ENCODE results near the gene CEACAM1.
"Not testable (repeated sequence)": the region's sequence is repeated elsewhere in the genome, so short reads cannot be mapped to it uniquely, and the experiment has no call there.

Gene CEACAM1

DNA sequence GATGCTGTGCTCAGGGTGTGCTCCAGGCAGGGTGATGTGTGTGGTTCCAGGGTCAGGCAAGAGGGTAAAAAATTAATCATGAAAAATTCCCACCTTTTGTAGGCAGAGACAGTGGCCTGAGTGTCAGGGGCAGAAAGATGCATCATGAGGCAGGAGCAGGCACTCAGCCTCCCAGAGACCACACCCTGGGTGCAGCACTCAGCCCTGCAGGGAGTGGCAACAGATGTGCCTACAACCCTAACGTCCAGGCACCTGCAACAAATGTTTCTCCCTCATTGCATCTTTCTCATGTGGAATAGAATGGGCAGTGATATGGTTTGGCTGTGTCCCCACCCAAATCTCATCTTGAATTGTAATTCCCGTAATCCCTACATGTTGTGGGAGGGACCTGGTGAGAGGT lies 19.6 kb upstream of the CEACAM1 start:
- no peak for DNase-seq

DNA sequence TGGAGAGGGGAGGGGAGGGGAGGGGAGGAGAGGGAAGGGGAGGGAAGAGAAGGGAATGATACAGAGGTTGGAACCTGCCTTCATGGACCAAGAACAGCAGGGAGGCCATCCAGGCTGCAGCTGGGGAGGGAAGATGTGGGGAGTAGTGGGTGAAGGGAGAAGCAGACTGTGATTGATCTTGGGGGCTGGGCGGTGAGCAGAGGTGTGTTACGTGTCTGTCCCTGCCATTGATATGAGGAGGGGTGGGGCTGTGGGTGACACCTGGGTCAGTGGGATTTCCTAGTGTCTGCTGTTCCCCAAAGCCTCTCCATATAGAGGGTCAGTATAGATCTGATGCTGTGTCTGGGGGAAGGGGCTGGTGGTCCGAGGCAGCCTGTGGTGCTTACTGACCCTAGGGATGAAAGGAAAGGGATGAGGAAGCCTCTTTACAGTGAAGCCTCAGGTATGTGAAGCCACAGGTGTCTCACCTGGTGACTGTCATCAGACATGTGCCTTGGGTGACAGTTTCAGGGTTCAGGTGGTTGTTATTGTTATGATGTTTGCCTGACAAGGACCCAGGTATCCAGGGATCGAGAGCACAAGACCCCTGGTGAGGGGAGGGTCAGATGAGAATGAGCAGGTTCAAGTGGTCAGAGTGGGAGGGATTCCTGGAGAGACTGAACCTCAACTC lies 18.7 kb upstream of the CEACAM1 start:
- DNase-seq, result no peak

DNA sequence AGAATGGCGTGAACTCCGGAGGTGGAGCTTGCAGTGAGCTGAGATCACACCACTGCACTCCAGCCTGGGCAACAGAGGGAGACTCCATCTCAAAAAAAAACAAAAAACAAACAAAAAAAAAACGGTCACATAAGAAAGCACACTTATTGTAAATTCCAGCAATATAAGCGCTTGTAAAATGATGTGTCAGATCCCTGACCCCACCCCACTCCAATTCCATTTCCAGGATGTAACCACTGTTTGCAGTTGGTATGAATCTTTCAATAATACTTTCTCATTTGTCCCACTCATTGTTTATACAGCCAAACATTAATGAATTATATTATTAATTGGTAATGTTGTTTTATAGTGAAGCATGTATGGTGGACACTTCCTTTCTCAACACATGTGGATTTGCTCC lies 15.9 kb upstream of the CEACAM1 start:
- no peak for DNase-seq

DNA sequence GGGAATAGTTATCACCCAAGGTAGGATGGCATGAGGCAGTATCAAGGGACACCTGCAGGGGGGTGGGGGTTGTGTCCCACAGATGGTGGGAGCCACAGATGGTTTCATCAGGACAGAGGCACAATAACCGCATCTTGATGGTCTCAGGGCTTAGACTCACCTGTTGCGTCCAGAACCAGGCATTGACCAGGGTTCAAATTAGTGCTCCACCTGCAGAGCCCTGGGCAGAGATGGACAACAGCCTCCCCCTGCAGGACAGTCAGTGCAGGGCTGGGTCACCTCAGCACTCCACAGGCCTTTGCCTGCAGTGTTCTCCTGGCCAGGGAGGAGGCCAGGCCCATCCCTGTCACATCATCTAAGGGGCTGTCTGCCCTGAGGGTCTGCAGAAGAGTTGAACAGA lies 14.5 kb upstream of the CEACAM1 start:
- DNase-seq, result no peak

DNA sequence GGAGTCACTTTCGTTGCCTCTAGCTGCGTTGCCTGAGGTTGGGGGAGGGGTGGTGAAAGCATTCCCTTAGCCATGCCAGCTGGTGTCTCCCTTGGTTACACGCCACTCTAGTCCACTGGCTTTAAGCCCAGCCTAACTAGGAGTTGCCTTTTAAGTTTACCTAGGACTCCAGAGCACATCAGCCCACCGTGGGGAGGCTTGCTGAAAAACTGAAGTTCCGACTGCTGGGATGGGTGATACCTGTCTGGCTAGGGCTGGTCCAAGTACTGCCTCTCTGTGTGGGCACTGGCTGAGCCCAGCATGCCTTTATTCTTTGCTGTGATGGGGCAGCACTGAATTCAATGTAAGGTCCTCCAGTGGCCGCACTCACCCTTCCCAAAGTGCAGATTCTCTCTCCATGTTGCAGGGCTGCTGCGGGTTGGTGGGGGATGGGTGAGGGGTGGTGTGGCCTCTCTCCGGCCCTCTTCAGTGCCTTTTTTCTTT lies 11.8 kb upstream of the CEACAM1 start:
- DNase-seq, result peak; percentile 89

DNA sequence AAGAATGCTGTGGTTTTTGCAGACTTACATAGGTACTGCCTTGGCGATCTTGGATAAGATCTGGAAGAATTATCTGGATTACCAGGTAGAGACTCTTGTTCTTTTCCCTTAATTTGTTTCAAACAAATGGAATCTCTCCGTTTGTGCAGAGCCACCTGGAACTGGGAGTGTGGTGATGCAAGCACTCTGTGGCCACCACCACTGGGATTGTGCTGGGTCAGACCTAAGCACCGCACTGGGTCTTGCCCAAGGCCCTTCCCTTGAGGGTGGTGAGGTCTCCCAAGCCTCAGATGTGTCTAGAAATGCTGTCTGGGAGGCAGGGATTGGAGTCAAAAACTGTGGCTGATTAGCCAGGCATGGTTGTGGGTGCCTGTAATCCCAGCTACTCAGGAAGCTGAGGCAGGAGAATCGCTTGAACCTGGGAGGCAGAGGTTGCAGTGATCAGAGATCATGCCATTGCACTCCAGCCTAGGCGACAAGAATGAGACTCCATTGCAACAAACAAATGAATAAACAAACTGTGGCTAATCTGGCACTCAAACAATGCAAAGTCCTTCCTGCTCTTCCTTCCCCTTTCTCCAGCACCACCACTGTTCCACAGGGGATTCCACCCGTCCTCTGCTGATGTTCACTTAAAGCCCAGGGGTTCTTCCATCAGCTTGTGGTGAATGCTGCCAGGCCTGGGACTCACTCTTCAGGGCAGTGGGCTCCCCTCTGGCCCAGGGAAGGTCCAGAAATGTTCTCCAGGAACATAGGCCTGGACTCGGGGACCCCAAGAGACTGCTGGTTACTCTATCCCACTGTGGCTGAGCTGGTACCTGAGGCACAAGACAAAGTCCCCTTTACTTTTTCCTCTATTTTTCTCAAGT lies 10.8 kb upstream of the CEACAM1 start:
- no peak for DNase-seq

DNA sequence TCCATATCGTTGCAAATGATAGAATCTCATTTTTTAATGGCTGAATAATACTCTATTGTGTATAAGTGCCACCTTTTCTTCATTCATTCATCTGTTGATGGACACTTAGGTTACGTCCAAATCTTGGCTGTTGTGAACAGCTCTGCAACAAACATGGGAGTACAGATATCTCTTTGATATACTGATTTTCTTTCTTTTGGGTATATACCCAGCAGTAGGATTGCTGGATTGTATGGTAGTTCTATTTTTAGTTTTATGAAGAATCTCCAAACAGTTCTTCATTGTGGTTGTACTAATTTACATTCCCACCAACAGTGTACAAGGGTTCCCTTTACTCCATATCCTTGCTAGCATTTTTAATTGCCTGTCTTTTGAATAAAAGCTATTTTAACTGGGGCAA lies 7.0 kb upstream of the CEACAM1 start:
- not testable (repeated sequence) for DNase-seq

DNA sequence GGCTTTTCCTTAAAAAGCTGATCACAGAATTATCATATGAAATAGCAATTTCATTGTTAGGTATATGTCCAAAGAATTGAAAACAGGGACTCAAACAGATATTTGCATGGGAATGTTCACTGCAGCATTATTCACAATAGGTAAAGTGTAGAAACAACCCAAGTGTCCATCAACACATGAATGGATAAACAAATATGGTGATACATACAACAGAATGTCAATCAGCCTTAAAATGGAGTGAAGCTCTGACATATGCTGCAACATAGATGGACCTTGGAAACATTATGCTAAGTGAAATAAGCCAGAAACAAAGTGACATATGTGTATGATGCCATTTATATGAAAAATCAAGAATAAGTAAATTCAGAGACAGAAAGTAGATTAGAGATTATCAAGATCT lies 6.1 kb upstream of the CEACAM1 start:
- DNase-seq, result no peak

DNA sequence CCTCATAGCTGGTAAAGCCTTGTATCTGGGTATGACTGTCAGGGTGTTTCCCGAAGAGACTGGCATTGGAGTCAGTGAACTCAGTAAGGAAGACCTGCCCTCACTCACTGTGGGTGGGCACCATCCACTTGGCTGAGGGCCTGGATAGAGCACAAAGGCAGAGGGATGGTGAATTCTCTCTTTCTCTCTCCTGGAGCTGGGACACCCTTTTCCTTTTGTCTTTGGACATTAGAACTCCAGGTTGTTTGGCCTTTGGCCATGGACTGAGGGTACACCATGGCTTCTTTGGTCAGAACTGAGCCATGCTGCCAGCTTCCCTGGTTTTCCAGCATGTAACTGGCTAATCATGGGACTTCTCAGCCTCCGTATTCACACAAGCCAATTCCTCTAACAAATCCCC lies 4.6 kb upstream of the CEACAM1 start:
- no peak for DNase-seq

DNA sequence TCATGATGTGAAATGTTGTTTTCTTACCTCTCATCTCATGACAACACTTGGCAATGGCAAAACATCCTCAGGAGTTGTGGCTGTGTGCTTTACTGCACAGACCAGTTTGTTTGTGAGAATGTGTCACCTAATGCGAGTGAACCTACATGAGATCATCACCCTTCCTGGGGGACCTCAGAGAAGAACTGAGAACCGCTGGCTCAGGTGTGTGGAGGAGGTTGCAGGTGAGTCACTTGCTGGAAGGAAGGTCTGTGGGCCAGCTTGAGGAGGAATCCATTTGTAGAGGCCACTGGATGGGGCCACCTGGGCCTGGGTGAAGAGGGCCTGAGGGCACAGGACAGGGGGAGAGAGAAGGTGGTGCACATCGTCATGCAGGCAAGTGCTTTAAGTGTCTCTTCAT lies 3.0 kb upstream of the CEACAM1 start:
- no peak for DNase-seq

DNA sequence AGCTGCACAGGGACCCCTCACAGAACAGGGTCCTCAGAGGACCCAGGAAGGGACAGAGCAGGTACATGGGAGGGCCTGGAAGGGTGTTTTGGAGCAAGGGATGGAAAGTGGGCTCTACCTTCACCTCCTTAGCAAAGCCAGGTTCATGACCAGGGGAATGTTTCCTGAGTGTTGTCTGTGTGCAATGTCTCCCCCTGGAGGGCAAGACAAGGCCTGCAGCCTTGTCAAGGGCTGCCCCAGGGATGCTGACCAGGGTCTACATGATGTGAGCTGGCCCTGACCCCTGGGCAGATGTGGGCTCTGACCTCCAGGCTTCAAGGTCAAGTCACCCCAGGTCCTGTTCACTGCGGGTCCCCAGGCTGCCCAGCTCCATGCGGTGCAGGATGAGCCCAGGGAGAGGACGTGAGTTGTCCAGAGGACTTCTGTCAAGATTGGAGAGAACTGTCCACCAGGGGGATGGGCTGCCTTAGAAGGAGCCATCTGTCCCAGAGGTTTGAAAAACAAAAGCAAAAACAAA lies 1.0 kb upstream of the CEACAM1 start:
- peak; percentile 67 for DNase-seq

DNA sequence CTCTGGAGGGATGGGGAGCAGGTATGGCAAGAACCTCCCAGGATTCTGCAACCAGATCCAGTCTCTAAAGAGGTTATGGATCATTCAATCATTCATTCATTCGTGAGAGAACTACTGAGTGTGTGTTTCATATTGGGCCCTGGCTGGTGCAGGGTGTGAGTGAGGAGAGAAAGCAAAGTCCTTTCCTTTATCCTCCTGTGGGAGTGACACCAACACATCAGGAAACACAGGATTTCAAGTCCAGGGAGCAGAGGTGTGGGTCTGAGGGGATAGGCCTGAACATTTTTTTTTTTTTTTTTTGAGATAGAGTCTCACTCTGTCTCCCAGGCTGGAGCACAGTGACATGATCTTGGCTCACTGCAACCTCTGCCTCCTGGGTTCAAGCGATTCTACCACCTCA lies 3.3 kb downstream of the CEACAM1 start:
- DNase-seq, result no peak

DNA sequence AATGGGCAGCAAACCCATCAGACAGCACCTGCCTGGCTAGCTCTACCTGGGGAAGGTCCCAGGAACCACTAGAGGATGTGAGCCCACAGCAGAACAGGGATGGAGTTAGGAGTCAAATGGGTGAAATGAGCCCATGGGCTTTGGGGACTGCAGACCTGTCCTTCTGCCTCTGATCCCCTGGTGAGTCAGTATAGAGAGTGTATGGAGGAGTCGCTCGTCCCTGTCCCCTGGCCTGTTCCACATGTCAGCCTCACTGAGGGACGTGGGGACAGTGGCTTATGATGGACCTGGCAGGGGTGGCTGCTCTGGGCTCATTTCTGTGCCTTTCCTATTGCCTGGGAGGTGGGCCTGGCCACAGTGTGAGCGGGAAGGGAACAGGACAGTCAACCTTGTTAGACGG lies 4.0 kb downstream of the CEACAM1 start:
- DNase-seq, result no peak

DNA sequence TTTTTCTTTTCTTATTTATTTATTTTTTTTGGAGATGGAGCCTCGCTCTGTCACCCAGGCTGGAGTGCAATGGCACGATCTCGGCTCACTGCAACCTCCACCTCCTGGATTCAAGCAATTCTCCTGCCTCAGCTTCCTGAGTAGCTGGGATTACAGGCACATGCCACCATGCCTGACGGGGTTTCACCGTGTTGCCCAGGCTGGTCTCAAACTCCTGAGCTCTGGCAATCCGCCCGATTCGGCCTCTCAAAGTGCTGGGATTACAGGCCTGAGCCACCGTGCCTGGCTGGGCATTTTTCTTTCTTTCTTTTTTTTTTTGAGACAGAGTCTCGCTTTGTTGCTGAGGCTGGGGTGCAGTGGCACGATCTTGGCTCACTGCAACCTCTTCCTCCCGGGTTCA lies 6.0 kb downstream of the CEACAM1 start:
- not testable (repeated sequence) for DNase-seq

DNA sequence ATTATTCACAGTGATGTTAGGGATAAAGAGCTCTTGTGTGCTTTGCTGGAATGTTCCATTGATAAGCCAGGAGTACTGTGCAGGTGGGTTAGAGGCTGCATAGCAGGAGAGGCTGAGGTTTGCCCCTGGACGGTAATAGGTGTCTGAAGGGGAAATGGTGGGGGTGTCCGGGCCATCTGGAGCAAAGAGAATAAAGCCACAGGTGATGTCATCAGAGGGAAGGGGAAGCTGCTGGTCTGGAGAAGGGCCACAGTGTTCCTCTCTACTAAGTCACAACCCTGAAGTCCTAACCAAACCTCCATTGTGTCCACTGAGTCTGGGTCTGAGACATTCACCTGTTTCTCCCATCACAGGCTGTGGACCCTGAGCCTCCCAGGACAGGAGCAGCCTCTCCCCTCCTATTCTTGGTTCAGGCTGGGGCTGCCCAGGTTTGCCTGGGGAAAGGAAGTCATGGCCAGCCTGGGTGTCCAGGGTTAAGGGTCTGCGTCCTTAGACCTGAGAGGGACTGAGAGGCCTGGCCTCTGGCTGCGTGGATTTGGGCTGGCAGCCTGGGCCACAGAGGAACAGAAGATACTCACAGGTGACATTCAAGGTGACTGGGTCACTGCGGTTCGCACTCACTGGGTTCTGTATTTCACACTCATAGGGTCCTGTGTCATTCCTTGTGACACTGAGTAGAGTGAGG lies 6.8 kb downstream of the CEACAM1 start:
- no peak for DNase-seq

DNA sequence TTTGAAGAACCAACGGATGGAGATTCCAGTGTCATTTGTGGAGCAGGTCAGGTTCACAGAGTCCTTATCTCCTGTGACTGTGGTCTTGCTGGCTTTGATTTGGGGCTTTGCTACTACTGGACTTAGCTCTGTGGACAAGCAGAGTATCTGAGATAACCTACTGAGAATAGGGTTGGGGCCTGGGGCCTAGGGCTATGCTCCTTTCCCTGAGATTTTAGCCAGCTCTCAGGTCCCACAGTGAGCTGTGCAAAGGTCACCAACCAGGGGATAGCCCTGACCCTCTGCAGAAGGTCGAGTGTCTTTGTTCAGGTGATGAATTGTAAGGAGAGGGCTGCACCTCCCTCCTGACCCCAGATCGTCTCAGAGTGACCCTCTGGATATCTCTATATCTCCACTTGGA lies 9.2 kb downstream of the CEACAM1 start:
- DNase-seq, result no peak

DNA sequence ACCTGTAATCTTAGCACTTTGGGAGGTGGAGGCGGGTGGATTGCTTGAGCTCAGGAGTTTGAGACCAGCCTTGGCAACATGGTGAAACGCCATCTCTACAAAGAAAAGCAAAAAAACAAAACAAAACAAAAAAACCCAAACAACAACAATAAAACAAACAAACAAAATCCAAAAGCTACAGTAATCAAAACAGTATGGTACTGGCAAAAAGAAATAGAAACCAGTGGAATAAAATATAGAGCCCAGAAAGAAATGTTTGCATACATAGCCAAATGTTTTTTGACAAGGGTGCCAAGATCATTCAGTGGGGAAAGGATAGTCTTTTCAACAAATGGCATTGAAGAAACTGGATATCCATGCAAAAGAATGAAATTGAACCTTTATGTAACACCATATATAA lies 11.5 kb downstream of the CEACAM1 start:
- DNase-seq, result no peak

DNA sequence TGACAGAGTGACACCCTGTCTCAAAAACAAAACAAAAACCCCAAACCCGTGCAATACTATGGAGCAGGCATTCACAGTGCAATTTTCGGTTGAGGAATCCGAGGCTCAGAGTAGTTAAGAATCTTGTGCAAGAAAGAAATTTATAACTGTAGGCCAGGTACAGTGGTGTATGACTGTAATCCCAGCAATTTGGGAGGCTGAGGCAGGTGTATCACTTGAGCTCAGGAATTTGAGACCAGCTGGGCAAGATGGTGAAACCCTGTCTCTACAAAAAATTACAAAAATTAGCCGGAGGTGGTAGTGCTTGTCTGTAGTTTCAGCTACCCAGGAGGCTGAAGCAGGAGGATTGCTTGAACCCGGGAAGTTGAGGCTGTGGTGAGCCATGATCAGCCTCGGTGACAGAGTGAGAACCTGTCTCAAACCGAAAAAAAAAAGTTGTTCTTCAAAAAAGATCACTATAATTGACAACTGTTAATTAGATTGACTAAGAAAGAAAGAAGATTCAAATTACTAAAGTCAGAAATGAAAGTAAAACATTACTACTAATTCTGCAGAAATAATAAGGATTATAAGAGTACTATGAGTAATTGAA lies 12.9 kb downstream of the CEACAM1 start:
- DNase-seq, result no peak

DNA sequence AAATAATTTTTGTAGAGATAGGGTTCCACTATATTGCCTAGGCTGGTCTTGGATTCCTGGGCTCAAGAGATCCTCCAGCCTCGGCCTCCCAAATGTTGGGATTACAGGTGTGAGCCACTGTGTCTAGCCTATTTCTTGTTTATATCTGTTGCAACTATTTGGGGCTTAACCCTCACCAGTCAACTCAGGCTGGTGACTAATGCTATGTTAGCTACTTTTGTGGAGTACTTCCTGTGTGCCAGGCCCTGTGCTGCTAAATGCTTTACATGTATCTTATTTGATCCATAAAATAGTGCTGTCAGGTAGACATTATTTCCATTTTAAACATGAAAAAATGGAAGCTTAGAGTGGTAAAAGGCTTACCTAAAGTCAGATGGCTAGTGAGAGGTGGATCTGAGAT lies 13.8 kb downstream of the CEACAM1 start:
- no peak for DNase-seq

DNA sequence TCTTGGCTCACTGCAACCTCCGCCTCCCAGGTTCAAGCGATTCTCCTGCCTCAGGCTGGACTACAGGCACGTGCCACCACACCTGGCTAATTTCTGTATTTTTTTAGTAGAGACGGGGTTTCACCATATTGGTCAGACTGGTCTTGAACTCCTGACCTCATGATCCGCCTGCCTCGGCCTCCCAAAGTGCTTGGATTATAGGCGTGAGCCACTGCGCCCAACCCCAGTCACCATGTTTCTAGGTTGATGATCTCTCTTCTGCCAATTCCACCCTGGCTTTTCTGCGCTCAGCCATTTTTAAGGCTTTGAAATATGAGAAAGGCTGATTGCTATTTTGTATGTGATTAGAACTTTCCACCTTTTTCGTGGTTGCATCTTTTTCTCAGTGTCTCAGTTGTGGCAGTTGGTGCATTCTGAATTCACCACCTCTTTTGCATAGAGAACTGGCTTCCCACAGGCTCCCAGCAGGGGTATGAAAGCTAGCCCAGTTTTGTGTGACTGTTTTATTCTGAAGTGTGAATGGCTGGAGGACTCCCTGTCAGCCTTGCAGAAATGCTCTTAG lies 15.5 kb downstream of the CEACAM1 start:
- peak; percentile 9 for DNase-seq

DNA sequence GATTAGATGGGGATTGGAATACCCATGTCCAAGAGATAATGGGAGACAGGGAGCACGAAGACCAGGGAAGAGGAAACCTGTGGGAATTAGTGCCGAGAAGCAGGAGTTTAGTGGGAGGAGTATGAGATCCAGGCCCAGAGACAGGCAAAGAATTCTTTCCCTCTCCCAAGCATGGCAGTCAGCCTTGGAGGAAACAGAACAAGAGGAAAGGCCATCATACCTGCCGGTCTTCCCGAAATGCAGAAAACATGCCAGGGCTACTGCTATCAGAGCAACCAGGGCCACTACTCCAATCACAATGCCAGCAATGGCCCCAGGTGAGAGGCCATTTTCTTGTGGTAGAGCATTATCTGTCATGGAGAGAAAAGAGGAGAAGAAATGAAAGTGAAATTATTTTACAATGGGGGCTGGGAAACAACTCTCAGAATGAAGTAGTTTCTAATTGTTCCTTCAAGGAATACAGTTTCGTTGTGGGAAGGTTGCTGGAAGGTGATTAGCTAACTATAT lies 16.1 kb downstream of the CEACAM1 start:
- no peak for DNase-seq

DNA sequence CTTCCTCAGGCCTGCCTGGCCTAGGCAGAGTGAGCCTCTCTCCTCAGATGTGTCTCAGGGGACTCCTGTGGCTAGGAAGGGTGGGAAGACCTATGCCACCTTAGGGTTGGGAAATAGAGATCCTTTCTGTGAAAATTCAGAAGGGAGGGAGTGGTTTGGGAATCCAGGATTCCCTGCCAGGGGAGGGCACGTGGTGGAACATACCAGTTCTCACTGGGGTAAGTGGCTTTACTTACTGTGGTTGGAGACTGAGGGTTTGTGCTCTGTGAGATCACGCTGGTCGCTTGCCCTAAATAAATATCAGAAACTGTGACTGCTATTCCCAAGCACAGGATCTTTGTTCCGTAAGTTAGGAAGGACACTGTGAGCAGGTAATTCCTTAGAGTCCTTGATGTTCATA lies 16.9 kb downstream of the CEACAM1 start:
- DNase-seq, result no peak

Measured in NCI-H69 (cell line).